Ureter (tissue), 1 donor: ENCODE data around the gene SAMD15. TPM values are rescaled to one million over a fixed set of nuclear protein-coding genes. Genes with fewer than 3 reads are reported as not detected.
"Not testable (repeated sequence)": the region's sequence is repeated elsewhere in the genome, so short reads cannot be mapped to it uniquely, and the experiment has no call there.

Experiments
- DNase-seq: peaks from one replicate; pipeline ENCODE4 v3.0.0-alpha.2; 2020; ENCODE audit warnings: low spot score
- total RNA-seq: library from RNA; stranded (reverse); gene quantifications from one replicate; pipeline ENCODE4 v1.2.4, GENCODE V29; 2023
- donor health status: DM: yes; HTN: yes; CAD: no.

Gene SAMD15
- total RNA-seq: 1.8 TPM

DNA sequence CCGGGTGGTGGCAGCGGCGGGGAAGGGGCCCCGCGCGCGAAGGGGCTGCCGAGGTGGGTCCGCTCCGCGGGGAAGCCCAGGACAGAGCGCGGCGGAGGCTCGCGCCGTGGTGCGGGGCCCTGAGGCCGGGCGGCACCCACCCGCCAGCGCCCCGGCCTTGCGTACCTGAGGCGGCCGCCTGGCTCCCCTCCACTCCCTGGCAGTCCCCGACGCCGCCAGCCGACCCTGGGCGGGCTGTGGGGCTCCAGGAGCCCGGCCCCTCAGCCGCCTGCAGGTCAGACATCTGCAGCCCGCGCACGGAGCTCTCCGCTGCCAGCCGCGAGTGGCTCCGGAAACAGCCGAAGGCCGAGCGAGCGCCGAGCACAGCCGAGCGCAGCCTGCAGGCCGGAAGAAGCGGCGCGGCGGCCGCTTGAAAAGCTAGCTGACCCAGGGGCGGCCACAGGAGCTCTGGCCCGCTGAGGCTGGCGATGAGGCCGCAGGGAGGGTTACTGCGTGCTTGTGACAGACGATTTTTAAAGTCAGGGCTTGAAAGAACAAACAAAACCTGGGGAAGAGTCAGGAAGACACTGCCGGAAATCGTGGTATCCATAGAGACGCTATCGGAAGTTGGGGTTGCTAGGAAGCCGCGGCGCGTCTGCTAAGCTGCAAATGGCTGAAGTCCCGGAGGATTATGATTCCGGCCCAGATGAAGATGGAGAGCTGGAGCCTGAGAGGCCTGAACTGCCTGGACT is at the start of gene SAMD15, which contains the start of gene TMED8:
TSS of gene SAMD15 (plus strand) at position 609 of the 731 bp plus-strand sequence. CDS start at position 649, 40 bp downstream.
TSS of gene TMED8 (minus strand) at position 324 of the 731 bp plus-strand sequence. CDS start at position 283, 41 bp downstream.
- DNase-seq: peak; percentile 79

DNA sequence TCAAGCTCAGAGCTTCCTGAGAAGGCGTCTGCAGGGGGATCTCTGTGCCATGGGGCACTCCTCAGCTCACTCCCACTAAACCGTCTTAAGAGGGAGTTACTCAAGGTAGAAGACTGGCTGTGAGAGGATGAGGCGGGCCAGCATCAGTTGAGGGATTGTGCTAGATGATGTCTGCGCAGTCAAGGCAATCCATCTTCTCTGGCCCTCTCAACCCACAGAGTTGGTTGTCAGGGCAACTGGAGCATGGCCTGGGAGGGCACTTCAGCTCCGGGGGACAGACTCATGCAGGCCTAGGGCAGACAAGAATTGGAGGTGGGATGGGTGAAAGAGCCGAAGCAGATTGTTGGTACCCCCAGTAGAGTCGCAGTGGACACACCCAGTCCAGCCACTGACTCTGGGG is 47.3 kb upstream of the SAMD15 start:
- no peak for DNase-seq

DNA sequence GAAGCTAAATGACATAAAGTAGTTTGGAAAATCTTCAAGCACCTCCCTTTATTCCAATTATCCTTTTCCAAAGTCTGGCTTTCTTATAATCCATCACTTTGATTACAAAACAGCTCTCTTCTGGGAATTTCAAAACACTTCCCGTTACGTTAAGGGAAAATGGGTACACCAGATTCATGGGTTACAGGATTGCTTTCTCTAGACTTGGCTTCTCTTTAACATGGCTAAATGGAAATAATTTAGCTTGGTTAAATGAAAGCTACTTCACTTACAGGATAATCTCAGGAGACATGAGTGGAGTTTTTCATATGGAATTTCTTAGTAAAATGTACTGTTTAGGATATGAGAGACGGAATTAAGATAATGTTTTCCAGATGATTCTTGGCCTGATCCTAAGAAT is 41.6 kb upstream of the SAMD15 start:
- DNase-seq: no peak

DNA sequence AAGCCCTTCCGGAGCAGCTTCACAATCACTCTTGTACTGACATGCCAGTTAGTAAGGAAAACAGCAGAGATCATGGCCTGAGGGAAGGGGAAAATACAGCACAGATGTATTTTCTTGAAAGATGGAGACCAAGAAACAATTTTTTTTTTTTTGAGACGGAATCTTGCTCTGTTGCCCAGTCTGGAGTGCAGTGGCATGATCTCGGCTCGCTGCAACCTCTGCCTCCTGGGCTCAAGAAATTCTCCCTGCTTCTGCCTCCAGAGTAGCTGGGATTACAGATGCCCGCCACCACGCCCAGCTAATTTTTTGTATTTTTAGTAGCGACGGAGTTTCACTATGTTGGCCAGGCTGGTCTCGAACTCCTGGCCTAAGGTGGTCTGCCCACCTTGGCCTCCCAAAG is 39.9 kb upstream of the SAMD15 start:
- not testable (repeated sequence) for DNase-seq

DNA sequence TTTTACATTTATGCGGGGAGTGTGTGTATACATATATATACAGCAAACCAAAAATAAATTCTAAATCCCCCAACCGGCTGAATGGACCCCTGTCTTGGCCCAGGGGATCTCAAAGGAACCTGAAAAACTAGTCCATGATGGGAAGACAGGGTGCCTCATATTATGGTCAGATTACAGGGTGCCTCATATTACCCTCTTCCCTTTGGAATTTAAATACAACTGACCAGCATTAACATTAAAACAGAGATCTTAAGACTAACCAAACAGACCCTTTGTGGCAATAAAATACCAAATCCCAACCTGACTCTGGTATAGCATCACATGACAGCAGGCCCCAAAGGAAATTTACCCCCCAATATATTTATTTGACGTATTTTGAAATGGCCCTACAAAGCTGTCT is 39.3 kb upstream of the SAMD15 start:
- DNase-seq: no peak

DNA sequence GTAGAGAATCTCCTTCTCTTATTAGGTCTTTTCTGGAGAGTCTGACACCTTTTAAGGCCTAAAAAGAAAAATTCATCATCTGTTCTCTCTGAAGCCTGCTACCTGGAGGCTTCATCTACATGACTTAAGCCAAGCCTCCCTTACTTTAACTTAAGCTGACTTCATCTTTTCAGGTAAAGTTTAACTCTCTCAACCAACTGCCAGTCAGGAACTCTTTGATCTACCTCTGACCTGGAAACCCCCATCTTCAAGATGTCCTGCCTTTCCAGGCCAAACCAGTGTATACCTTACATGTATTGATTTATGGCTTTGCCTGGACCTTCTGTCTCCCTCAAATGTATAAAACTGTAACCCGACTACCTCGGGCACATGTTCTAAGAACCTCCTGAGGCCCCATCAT is 38.9 kb upstream of the SAMD15 start:
- DNase-seq: no peak

DNA sequence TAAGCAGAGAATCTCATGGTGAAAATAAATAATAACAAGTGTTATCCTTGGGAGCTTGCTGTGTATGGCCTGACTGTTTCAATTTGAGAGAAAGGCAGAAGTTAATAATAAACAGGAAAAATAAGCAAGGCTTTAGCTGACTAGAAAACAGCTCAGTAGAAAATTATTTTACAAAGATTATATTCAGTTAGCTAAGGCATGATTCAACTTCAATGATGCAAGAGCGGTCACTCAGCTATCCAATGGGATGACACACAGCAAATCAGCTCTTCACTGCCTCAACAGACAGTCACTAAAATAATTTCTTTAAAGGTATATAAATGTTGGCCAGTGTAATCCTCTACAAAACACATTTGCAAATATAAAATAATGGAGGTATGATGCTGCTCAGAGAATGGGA is 37.8 kb upstream of the SAMD15 start:
- no peak for DNase-seq

DNA sequence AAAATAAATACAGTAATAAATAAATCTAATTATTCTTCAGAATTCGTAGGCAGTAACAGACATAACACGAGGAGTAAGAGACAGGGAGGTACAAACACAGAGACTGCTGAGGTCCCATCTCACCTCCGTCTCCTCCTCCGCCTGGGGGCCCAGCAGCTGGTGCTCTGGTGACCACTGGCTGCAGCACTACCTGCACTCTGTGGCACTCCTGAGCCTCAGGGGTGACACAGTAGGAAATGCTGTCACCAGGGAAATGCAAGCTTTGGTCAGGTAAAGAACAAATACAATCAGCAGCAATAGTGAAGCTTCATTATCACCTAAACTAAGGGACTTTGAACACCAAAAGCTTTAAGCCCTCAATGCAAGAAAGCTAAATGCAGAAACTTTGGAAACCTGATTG is 36.8 kb upstream of the SAMD15 start:
- DNase-seq: no peak

DNA sequence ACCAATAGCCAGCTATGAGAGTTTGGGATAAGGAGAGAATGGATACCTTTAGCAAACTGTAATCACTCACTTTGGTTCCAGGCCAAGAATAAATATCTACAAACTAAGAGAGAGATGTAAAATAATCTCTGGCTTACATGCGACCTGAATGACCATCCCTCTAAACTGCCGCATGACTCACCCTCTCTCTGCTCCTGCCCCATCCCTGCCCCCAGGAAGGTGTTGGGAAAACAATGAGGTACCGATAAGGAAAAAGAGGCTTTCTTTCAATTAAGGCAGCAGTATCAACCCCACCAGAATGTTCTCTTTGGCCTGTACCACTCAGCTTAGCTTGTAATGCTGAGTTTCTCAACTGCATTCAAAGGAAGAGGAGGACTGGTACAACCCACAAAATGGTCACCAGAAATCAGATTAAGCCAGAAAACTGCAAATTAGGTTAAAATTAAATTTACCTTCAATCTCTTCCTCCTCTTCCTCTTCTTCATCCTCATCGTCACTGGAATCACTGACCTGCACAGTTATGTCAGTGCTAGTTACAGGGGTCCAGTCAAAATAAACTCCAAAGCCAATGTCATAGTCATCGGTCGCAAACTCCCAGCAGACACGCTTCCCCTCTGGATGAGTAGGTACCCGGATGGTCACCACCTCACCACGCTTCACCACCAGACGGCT is 34.3 kb upstream of the SAMD15 start:
- no peak for DNase-seq

DNA sequence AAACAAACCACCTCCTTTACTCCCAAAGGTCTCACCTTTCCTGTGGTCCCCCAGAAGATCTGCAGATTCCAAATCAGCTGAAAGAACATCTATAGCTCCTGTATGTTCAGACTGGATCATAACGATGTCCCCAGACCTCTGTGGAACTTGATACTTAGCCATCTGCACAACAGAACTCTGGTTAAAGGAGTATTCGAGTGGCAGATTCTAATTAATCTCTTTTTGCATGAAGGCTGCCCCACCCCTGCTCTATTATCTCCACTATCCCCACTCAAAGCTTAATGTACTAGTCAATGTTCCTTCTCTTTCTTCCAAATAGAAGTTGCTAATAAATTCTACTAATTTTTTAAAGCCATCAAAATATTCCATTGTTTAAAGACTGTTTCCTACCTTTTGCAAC is 33.5 kb upstream of the SAMD15 start:
- DNase-seq: no peak

DNA sequence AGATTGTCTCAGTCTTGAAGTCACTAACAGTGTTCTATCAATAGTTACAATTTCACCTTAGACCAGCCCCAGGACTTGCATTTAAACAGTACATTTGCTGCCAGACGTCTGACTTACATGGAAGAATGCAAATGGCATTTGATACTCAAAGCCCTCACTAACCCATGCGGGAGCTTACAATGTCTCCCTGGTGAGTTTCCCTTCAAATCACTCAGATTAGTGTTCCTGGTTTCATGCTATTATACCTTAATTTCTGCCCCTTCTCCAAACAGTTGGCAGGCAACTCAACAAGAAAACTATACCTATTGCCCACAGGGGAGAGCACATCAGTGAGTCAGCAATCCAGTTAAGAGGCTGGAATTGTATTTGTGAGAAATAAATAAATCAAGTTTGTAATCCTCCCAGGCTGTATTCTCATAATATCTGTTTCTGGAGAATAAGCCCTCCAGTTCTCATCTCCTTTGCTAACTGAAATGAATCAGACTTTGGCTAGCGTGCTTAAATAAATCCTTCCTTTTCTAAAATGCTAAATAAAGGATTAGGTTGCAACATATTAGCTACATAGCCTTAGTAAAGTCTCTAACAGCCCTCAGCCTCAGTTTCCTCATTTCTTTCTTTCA is 32.7 kb upstream of the SAMD15 start:
- no peak for DNase-seq

DNA sequence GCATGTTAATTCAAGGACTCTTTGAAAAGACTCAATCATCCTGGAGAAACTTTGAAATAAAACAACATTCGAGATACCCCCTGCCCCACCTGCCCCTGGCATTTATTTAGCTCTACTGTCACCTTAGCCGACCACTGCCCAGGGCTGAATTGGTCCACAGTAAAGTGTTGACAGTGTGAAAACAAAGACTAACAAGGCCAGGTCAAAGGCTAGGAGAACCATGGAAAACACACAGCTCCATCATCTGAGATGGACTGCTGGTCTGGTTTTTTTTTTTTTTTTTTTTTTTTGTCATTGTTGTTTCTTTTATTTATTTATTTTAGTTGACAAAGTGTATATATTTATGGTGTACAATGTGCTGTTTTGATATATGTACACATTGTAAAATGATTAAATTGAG is 30.7 kb upstream of the SAMD15 start:
- DNase-seq: no peak

DNA sequence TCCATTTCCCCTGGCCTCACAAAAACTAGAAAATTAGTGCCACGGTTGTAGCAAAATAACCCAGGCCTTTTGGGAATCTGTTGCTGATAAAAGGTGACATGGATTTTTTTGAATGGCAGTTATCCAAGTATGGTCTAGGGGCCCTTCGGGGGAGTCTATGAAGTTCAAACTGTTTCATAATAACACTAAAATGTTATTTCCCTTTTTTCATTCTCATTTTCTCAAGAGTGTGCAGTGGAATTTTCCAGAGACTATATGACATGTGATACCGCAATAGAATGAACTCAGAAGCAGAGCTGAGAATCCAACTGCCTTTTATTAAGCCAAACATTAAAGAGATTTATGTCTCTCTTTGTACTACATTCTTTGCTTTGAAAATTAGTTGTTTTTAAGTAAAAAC is 29.4 kb upstream of the SAMD15 start:
- DNase-seq: no peak

DNA sequence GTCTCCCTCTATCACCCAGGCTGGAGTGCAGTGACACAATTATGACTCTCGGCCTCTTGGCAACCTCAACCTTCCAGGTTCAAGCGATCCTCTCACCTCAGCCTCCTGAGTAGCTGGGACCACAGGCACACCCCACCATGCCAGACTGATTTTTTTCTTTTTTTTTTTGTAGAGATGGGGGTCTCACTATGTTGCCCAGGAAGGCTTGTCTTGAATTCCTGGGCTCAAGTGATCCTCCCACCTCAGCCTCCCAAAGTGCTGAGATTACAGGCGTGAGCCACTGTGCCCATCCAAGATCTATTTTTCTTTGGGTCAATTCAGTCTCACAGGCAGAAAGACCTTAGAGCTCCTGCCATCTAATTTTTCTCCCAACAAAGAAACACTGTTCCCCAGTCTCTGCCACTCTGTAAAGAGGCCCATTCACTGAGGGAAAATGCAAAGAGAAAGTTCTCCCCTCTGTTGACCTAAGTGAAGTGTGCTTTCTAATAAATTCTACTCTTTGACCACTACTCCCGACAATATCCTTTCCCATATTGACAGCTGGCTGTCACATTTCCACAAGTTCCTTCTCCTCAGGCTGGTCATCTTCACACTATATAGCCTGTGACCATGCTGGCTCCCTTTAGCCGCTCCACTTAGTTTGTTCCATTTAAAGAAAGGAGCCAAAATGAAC is 23.6 kb upstream of the SAMD15 start:
- DNase-seq: no peak

DNA sequence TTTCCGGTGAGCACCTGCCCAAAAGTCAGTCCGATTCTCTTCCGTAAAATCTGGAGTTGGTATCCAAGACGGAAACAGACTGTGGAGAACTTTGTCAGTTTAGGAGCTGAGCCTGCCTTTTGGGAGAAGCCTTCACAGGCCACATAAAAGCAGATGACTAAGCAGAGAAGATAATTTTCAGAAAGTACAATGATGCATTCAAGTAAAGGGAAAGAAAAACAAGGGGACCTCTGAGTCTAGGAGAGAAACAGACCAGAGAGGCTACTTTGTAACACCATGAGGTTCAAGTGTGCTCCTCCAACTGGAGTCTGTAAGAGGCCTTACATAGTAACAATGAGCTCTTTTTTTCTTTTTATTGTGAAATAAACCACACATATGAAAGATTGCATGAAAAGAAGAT is 21.4 kb upstream of the SAMD15 start:
- no peak for DNase-seq

DNA sequence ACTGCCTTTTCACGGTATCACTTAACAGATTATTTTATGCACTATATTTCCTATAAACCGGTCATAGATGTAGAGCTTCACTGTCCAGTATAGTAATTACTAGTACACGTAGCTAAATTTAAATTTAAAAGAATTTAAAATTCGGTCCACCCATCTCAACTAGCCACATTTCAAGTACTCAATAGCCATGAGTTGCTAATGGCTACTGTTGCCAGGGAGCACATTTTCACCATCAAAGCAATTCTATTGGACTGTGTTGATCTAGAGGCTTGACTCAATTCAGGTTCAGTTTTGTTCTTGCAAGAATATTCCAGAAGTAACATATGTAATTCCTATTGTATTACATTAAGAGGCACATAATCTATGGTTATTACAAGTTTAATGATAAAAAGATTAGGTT is 20.3 kb upstream of the SAMD15 start:
- no peak for DNase-seq

DNA sequence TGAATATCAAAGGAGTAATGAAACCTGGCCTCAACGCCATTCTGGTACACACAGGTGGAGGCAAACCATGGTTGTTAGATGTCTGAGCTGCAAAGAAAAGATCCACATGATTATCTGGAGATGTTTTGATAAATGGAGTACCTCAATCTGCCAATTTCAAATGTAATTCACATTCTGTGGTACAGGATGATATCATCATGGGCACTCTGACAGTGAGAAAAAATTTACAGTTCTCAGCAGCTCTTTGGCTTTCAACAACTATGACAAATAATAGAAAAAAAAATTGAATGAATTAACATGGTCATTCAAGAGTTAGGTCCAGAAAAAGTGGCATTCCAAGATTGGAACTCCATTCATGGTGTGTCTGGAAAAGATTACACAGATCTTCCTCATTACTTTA is 17.6 kb upstream of the SAMD15 start:
- DNase-seq: no peak

DNA sequence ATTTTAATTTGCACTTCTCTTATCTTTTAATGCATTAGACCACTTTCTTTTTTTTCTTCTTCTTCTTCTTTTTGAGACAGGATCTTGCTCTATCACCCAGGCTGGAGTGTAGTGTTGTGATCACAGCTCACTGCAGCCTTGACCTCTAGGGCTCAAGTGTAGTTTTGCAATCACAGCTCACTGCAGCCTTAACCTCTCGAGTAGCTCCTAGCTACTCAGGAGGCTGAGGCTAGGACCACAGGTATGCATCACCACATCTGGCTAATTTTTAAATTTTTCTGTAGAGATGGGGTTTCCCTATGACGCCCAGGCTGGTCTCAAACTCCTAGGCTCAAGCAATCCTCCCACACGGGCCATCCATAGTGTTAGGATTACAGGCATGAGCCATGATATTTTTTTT is 13.0 kb upstream of the SAMD15 start:
- DNase-seq: no peak

DNA sequence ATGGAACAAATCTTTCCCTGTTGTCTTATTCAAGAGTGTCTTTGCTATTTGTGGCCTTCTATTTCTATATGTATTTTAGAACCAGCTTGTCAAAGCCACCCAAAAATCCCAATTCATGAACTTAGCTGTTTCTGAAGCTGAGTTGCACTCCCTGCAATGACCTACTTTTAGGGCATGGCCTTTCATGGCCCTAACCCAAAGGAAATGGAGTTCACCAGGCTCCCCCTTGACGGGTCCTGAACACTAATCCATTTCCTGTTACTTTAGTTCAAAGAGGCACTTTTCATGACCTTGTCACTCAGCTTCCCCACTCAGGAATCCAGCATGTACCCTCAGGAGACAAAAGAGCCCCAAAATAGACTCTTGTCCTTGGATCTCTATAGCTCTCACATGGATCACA is 7.9 kb upstream of the SAMD15 start:
- no peak for DNase-seq

DNA sequence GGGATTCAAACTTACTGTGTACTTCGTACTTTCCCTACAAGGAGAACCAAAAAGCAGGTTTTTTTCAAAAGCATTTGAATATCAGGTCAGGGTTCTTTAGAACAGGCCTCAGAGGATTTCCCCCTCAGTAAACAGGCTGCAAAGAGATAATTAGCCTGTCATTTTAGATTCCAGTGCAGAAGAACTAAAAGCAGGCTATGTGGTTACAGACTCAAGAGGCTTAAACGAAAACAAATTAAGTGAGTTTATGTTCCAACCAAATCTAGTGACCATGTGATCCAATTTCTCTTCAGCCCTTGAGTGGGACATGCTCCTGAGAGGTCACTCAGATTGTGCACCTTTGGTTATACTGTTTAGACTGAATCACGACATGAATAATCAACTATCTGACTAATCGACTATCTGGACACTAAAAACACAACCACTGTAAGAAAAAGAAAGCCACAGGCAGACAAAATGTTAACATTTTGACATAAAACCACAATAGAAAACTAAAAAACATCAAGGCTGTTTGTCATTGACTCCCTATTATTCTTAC is 4.8 kb upstream of the SAMD15 start:
- DNase-seq: no peak

DNA sequence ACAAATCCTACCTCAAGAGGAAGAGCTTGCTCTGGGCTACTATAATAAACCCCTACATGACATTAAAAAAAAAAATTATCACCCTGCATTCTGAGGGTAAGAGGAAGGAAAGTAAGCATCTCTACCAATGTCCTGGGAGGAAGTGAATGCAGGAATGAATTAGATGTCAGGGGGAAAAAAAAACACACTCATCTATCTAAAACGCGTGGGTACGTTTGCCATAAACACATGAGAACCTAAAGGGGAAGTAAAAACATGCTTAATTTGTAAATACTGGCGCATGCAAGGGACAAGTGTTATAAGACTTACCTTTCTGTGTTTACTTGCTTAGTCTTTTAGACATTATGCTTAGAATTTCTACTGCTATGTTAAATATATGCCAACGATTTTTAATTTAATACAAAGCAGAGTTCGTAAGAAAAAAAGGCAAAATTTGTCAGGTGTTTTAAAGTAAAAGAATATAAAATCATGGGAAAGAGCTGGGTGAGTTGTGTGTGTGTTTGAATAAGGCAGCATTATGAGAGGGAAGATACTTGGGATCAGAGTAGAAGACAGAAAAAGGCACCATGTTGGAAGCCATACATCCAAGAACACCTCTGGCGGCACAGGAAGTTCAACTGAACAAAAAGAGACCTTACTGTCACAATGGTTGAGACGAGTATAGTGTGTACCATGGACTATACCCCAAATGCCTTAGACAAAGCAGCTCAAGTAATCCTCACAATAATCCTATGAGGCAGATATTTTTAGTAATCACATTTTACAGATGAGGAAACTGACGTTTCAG is 1.8 kb upstream of the SAMD15 start:
- no peak for DNase-seq
